ENCODE measurements around the gene OXNAD1.

Gene OXNAD1

DNA sequence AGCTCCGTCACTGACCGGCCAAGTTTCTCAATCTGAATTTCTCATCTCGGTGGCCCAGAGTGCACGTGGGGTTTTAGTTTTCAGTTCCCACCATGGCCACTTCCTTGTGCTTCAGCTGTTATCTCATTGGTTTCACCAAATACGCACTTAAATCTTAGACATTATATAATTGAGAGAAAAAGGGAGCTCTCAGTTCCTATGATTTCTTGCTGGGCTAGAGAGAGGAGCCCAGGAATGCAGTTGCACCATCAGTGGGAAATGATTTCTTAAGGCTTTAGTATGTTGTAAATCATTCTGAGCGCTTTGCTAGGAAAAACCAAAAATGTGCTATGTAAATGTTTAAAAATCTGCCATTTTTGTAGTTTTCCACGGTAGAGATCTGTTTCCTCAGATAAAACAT lies 53.2 kb downstream of the OXNAD1 start:
- in situ Hi-C loops (cut with HindIII; ENCODE audit: low pct_ligation_motif_present, low sequenced_read_pairs) = no loop called here
- Histone ChIP-seq H3K27ac (no peak overlapping the region), H3K36me3 (replicated peaks) (peaks cover 80% of the 10 kb centered on the region), H3K4me3 (ENCODE audit: low read depth, low read length) (no peak overlapping the region), H3K27me3 (replicated peaks) (no peaks in the 10 kb centered on the region)
- DNase-seq = no peak
- TF ChIP-seq, protein P1, sequence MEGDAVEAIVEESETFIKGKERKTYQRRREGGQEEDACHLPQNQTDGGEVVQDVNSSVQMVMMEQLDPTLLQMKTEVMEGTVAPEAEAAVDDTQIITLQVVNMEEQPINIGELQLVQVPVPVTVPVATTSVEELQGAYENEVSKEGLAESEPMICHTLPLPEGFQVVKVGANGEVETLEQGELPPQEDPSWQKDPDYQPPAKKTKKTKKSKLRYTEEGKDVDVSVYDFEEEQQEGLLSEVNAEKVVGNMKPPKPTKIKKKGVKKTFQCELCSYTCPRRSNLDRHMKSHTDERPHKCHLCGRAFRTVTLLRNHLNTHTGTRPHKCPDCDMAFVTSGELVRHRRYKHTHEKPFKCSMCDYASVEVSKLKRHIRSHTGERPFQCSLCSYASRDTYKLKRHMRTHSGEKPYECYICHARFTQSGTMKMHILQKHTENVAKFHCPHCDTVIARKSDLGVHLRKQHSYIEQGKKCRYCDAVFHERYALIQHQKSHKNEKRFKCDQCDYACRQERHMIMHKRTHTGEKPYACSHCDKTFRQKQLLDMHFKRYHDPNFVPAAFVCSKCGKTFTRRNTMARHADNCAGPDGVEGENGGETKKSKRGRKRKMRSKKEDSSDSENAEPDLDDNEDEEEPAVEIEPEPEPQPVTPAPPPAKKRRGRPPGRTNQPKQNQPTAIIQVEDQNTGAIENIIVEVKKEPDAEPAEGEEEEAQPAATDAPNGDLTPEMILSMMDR (IDR thresholded peaks at IDR 0.05; ENCODE audit: low read depth, low read length, missing control alignments) = no peak

DNA sequence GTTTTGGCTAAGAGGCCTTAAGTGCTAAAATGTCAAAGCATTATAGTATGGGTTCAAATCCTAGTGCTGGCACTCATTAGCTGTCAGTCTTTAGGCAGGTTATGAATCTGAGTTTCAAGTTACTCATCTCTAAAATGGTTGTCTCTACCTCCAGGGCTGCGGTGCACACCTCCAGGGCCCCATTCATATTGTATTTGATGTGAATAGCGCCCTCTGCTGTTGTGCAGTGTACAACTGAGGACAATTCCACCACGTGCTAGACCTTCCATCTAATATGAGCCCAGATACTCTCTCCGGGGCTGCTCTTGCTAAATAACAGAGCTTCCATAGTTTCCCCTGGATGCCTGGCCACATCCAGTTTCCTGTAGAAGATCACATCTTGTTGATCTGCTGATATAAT lies 54.3 kb downstream of the OXNAD1 start:
- in situ Hi-C loops (cut with HindIII; ENCODE audit: low pct_ligation_motif_present, low sequenced_read_pairs) = no loop called here
- no peak overlapping the region for H3K4me3 ChIP-seq (ENCODE audit: low read depth, low read length)
- no peak for DNase-seq
- TF ChIP-seq, protein P1 (IDR thresholded peaks at IDR 0.05; ENCODE audit: low read depth, low read length, missing control alignments) = peak; percentile 58
- peaks cover 76% of the 10 kb centered on the region for H3K36me3 ChIP-seq (replicated peaks)
- H3K27ac ChIP-seq = no peak overlapping the region
- no peaks in the 10 kb centered on the region for H3K27me3 ChIP-seq (replicated peaks)

- Histone ChIP-seq H3K27ac (no peak overlapping the region), H3K36me3 (replicated peaks) (peaks cover 72% of the 10 kb centered on the region), H3K27me3 (replicated peaks) (no peaks in the 10 kb centered on the region), H3K4me3 (ENCODE audit: low read depth, low read length) (no peak overlapping the region)
- TF ChIP-seq, protein P1 (IDR thresholded peaks at IDR 0.05; ENCODE audit: low read depth, low read length, missing control alignments) = no peak
- in situ Hi-C loops (cut with HindIII; ENCODE audit: low pct_ligation_motif_present, low sequenced_read_pairs) = no loop called here
- no peak for DNase-seq
Measured at GRCh38 chr3:16319723-16320122, 54.7 kb downstream of the OXNAD1 start.

DNA sequence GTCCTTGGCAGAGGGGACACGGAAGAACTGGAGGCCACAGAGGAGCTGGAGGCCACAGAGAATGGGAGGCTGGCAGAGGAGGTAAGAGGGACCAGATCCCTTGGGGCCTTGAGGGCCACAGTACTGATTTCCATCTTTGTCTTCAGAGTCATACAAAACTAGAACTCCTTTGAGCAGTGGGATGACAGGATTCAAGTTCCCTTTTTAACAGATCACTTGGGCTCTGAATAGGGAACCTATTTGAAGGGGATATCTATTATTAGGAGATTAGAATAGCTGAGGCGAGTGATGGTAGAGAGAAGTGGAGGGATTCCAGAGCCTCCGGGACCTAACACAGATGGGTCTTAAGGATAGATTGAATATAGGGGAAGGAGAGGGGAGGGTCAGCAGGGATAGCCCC lies 55.7 kb downstream of the OXNAD1 start:
- no peak for DNase-seq
- TF ChIP-seq, protein P1 (IDR thresholded peaks at IDR 0.05; ENCODE audit: low read depth, low read length, missing control alignments) = no peak
- peaks cover 69% of the 10 kb centered on the region for H3K36me3 ChIP-seq (replicated peaks)
- no peak overlapping the region for H3K27ac ChIP-seq
- in situ Hi-C loops (cut with HindIII; ENCODE audit: low pct_ligation_motif_present, low sequenced_read_pairs) = no loop called here
- H3K27me3 ChIP-seq (replicated peaks) = no peaks in the 10 kb centered on the region
- no peak overlapping the region for H3K4me3 ChIP-seq (ENCODE audit: low read depth, low read length)

DNA sequence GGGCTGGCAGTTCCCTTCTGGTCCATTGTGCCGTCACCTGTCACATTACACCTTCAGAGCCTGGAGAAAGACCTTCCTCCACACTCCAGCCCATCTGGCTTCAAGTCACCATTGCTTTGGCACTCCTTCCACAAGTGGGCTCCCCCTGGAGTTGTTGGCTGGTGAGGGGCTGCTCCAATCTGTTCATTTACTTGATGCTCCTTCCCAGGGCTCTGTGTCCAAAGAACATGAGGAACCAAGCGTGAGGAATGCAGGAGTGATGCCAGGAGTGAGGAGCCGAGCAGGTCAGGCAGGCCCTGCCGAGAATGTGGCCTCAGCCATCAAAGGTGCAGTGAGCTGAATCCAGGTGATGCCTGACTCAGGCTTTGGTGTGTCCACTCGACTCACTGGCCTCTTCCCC lies 57.2 kb downstream of the OXNAD1 start:
- in situ Hi-C loops (cut with HindIII; ENCODE audit: low pct_ligation_motif_present, low sequenced_read_pairs) = no loop called here
- no peak overlapping the region for H3K4me3 ChIP-seq (ENCODE audit: low read depth, low read length)
- peaks cover 58% of the 10 kb centered on the region for H3K36me3 ChIP-seq (replicated peaks)
- no peak for DNase-seq
- H3K27me3 ChIP-seq (replicated peaks) = no peaks in the 10 kb centered on the region
- H3K27ac ChIP-seq = no peak overlapping the region
- TF ChIP-seq, protein P1 (IDR thresholded peaks at IDR 0.05; ENCODE audit: low read depth, low read length, missing control alignments) = no peak

DNA sequence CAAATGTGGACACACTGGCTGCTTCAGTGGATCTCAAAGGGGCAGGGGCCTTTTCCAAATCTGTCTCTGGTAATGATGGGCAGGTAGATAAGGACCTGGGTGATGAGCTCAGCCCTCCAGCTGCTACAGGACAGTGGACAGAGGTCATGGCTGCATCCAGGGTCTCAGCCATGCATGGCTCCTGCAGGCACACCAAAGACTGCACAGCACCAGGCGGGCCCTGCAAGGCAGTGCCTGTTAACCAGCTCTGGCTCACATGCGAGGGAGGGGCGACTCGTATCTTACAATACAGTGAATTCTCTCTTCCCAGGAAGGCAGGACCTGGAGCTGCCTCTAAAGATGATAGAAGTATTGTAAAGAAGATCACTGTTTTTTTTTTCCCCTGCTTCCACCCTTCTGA lies 58.7 kb downstream of the OXNAD1 start:
- H3K27ac ChIP-seq = no peak overlapping the region
- no peaks in the 10 kb centered on the region for H3K27me3 ChIP-seq (replicated peaks)
- in situ Hi-C loops (cut with HindIII; ENCODE audit: low pct_ligation_motif_present, low sequenced_read_pairs) = no loop called here
- peaks cover 49% of the 10 kb centered on the region for H3K36me3 ChIP-seq (replicated peaks)
- no peak for DNase-seq
- TF ChIP-seq, protein P1 (IDR thresholded peaks at IDR 0.05; ENCODE audit: low read depth, low read length, missing control alignments) = no peak
- no peak overlapping the region for H3K4me3 ChIP-seq (ENCODE audit: low read depth, low read length)
